HG03280 (cell line): ENCODE data around the gene HMOX2.

Experiments
- ATAC-seq: cut with Tn5 transposase; IDR thresholded peaks from one replicate; pipeline ENCODE4 v1.9.1; 2021; ENCODE audit warnings: mild to moderate bottlenecking, moderate library complexity; ENCODE audit not compliant: unreplicated experiment

The HMOX2 gene

DNA sequence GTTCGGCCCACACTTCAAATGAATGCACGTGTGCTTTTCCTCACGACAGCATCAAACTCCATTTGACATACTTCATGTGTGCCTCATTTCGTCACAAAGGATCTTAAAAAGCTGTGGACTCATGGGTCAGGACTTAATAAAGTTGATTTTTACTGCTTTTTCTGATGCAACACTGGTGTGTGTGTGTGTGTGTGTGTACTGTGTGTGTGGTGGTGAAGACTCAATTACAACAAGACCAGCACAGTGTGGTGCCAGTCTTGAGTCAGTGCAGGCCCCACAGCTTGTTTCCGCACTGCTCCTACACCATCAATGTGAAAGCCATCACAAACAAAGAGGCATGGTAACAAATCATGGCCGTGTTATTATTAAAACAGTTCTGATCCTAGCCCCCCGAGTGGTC, 44.7 kb downstream of the HMOX2 start:
- no peak for ATAC-seq

DNA sequence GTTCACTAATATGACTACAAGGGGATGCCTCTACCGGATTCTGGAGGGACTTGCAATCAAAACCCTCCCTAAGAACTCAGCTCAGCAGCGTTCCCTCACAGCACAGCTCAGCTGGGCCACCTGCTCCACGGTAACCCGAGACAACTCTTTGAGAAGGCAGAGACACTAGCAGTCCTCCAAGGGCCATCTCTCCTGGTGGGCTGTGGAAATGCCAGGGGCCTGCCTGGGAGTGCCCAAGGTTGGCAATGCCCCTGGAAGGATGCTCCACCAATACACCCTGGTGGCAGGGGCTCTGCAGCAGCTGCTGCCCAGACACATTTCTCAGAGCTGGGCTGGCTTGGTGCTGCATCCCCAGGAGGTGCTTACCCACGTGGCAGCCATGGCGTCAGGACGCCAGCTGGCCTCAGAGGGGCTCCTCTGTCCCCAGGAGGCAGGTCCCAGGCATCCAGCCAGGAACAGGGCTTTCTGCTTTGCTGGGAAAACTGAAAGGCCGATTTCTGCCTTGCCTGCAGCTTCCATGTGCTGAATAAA, 45.9 kb downstream of the HMOX2 start:
- no peak for ATAC-seq

DNA sequence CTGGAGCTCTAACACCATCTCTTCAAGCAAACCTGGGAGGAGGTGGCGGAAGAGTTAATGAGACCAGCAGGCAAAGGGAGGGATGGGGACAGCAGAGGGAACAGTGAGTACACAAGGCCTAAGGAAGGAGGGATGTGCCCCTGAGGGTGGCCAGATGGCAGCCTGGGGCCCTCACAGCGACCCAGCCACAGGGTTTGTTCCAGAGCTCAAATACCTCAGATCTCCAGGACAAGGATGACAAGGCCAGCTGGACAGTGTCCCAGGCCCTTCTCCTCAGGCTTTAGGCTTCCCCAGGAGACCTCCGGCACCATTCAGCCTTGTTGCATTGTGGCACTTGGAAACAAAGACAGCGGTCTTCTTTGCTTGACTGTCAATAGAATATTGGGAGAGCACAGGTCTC, 47.5 kb downstream of the HMOX2 start:
- ATAC-seq: no peak

GRCh38 chr16:4524571-4524970, 48.4 kb downstream of the HMOX2 start:
- no peak for ATAC-seq

GRCh38 chr16:4525069-4525468, 48.9 kb downstream of the HMOX2 start:
- no peak for ATAC-seq

- no peak for ATAC-seq
These were observed 49.6 kb downstream of the HMOX2 start for GRCh38 chr16:4525634-4526277.

GRCh38 chr16:4529085-4530060, 53.2 kb downstream of the HMOX2 start:
- no peak for ATAC-seq

- ATAC-seq: no peak
These were observed 55.6 kb downstream of the HMOX2 start for GRCh38 chr16:4531811-4532210.

GRCh38 chr16:4532238-4532637, 56.0 kb downstream of the HMOX2 start:
- no peak for ATAC-seq

DNA sequence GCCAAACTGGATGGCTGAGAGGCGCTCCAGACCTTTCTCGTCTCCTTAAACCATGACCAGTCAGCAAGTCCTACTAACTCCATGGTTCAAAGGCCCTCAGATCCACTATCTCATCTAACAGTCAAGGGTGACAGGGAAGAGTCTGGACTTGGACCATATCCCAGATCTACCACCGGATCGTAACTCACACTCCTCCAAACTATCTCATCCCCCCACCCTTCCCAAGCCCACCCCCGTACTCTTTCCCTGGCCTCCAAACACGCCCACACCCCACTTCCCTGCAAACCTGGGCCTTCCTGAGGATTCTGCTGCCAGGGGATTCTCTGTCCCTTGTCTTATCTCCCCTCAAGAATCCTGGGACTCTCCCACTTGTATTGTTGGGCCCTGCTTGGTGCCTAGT, 57.3 kb downstream of the HMOX2 start:
- ATAC-seq: no peak

- no peak for ATAC-seq
These were observed 58.1 kb downstream of the HMOX2 start for GRCh38 chr16:4534151-4534790.

DNA sequence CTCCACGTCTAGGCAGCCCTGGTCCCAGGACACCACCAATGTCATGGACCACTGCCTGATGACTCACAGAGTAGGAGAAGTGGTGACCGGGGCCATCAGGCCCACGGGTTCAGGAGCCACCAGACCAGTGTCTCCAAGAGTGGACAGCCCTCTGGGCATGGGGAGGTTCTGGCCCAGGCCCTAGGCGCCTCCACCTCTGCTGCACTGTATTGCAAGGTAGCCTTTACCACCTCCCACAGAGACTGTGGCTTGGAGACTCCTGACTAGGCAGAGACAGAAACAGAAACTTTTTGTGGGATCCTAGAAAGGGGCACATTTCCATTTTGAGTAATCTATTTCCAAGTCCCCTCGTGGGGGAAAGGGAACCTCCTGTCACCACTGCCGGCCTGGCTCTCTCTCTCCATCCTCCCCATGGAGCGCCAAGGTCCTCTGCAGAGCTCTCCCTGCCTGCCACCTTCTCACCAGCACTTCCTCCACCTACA, 59.5 kb downstream of the HMOX2 start:
- no peak for ATAC-seq

DNA sequence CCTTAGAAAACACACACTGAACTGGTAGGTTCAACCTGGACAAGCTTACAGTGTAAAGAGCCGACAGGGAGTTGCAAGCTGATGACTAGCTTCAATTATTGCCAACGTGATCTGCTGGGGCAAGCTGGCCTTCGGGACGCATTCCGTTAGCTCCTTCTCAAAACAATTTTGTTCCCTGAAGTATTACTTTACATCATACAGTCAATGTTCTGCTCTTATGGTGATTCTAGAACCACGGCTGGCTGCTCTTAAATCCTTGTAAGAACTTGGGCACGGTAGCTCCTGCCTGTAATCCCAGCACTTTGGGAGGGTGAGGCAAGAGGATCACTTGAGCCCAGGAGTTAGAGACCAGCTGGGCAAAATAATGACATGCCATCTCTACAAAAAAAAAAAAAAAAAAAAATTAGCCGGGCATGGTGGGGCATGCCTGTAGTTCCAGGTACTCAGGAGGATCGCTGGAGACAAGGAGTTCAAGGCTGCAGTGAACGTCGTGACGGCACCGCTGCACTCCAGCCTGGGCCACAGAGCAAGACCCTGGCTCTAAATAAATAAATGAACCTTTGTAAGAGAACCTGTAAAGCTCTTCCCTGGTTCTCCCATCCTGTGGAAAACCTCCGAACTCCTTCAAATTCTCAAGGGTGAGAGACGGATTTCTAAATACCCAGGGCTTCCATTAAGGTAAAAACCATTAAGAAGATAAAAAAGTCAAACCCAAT, 60.4 kb downstream of the HMOX2 start:
- ATAC-seq: no peak

DNA sequence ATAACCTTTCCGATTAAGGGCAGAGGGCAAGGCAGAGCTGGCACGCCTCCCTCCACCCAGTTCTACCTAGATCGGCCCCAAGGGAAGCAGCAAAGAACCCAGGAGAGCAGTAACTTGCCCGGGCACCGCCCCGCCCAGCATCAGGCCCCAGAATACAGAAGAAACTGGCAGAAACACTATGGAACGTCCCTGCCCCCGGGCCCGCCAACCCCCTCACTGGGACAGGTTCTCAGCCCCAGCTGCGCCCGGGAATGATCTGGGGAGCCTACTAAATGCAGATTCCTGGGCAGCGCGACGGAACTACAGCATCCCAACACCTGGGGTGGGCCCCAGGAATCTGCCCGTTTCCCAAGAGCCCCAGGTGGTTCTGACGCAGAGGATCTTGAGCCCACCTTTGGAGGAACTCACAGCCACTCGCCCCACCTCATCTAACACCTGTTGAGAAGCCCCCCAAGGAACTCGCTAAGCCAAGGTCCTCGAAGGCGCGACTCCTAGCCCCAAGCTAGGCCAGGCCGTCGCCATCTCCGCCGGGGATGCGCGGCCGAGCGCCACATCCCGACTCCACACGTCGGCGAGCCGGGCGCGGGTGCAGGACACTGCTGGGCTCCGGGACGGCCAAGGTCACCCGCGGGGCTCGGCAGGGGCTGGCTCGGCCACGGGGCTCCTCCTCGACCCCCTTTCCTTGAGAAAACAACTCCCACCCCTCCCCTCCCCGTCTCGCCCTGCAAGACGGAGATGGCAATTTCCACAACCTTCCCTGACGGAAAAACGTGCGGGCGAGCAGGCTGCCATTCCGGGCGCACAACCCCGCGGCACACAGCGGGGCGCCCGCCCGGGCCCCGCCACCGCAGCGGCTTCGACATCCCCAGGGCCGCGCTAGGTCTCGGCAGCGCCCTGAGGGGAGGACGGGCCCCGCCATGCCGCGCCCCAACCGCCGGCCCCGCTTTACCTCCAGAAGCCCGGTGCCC, 61.5 kb downstream of the HMOX2 start:
- ATAC-seq: no peak

GRCh38 chr16:4538350-4539235, 62.4 kb downstream of the HMOX2 start, which contains the start of gene CDIP1:
TSS of gene CDIP1 (minus strand) at chr16:4538773. CDS start at chr16:4514130, 24,643 bp downstream.
- peak; percentile 69 for ATAC-seq

DNA sequence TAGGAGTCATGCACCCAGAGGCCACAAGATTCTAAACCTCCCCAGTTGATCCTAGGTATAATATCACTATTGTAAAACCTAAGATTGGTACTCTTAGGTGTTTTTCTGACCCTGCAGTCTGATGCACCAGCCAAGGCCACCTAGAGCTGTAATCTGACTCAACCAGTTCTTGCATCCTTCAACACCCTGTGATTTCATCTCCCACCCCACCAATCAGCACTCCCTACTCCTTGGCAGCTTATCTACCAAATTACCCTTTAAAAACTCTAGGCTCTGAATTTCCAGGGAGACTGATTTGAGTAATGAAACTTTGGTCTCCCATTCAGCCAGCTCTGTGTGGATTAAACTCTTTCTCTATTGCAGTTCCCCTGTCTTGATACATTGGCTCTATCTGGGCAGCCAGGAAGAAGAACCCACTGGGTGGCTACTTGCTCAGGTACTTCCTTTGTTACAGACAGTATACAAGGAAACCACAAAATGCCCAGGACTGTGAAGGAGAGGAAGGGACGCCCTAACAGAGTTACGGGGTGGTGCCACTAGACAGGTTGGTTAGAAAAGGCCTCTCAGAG, 63.6 kb downstream of the HMOX2 start:
- ATAC-seq: no peak

DNA sequence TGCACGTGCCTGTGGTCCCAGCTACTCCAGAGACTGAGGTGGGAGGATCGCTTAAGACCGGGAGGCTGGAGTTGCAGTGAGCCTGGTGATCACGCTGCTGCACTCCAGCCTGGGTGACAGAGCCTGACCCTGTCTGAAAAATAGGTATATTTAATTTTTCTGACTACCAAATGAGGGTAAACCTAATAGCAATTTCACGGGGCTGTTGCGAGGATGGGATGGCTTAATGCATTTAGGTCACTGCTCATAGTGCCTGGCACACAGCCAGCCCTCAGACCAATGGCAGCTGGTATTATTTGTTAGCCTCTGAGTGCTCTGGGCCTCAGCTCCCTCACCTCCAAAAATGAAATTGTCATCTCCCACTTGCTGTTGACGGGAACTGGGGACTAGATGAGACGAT, 68.3 kb downstream of the HMOX2 start:
- ATAC-seq: no peak

DNA sequence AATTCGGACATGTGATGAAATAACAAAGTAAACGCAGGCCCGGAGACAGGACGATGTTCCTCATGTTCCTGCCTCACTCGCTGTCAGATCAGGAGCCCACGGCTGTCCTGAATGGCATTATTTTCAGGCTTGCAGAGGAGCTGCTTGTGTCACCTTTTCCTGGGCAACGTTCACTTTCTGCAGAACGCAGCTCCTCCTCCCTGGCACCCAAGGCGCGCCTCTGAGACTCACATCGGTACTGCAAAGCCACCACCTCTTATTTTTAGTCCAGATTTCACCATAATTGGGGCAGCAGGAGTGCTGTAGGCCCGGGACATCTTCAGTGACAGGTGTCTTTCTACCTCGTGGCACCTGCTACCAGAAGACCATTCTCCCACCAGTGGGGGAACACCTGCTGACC, 71.9 kb downstream of the HMOX2 start:
- no peak for ATAC-seq
